Skeletal muscle tissue (tissue), 4 donors: Measurements from ENCODE around the gene MSANTD1. TPM values are rescaled to one million over a fixed set of nuclear protein-coding genes. Genes with fewer than 3 reads are reported as not detected.

Source experiments
- H3K27ac ChIP-seq: one replicate; pipeline ENCODE4 v1.7.0; 2013; ENCODE audit warnings: mild to moderate bottlenecking, low read depth, low read length, inconsistent platforms
- H3K27me3 ChIP-seq, 3 donors: one replicate each; pipeline ENCODE4 v1.7.0; 2013; ENCODE audit warnings: low read length in 3 of 3; ENCODE audit not compliant: control insufficient read depth in 3 of 3, insufficient read depth in 3 of 3
- H3K36me3 ChIP-seq, 3 donors: one replicate each; pipeline ENCODE4 v1.7.0; 2013; ENCODE audit warnings: low read length in 3 of 3; ENCODE audit not compliant: control insufficient read depth in 3 of 3, insufficient read depth in 3 of 3
- H3K4me1 ChIP-seq, 3 donors: one replicate each; pipeline ENCODE4 v1.7.0; 2013; ENCODE audit warnings: low read length in 3 of 3, mild to moderate bottlenecking in 3 of 3; ENCODE audit not compliant: control insufficient read depth in 3 of 3, insufficient read depth in 3 of 3
- H3K4me3 ChIP-seq, 3 donors: one replicate each; pipeline ENCODE4 v1.7.0; 2013; ENCODE audit warnings: low read length in 3 of 3
- H3K9ac ChIP-seq, 3 donors: one replicate each; pipeline ENCODE4 v1.7.0; 2013; ENCODE audit warnings: low read length in 3 of 3, mild to moderate bottlenecking in 3 of 3, moderate library complexity in 2 of 3, low read depth in 1 of 3
- H3K9me3 ChIP-seq, 3 donors: one replicate each; pipeline ENCODE4 v1.7.0; 2013; ENCODE audit warnings: low read length in 3 of 3; ENCODE audit not compliant: control insufficient read depth in 3 of 3
- total RNA-seq: library from RNA; depleted of rRNA; stranded (reverse); fragments of >200 nt; gene quantifications from one replicate; pipeline ENCODE4 v1.2.3, GENCODE V29; 2014
- donor health status: Osteomylitis.

Gene MSANTD1
- total RNA-seq, 1 donor from 2014 or later: 1.0 TPM

DNA sequence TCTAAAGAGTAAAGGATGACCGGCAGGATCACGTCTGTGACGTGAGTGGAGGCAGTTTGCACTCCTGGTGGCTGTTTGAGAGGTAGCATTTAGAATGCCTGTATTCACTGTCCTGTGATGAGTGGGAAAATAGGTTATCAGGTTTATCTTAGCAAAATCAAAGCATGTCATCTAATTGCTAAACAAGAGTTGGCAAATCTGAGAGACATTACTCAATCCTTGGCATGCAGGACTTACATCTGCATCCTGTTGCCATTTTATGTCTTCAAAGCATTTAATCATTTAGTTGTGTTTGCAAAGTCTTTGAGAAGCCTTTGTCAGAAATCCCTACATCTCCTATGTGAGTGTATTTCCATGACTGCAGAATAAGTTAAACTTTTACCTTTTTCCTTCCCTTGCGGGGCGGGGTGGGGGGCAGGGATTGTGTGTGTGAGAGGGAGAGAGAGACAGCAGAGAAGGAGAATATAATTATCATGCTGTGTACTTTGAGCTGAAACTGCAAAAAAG is 41.4 kb upstream of the MSANTD1 start:
- H3K4me3 ChIP-seq: no peak overlapping the region
- H3K36me3 ChIP-seq: peaks cover 41 to 46% (median 45%) of the 10 kb centered on the region in 3 donors
- H3K27me3 ChIP-seq: no peaks in the 10 kb centered on the region
- no peak overlapping the region for H3K9ac ChIP-seq
- H3K4me1 ChIP-seq: peaks cover 12 to 18% (median 15%) of the 10 kb centered on the region in 3 donors
- H3K27ac ChIP-seq: no peak overlapping the region
- no peaks in the 10 kb centered on the region for H3K9me3 ChIP-seq

DNA sequence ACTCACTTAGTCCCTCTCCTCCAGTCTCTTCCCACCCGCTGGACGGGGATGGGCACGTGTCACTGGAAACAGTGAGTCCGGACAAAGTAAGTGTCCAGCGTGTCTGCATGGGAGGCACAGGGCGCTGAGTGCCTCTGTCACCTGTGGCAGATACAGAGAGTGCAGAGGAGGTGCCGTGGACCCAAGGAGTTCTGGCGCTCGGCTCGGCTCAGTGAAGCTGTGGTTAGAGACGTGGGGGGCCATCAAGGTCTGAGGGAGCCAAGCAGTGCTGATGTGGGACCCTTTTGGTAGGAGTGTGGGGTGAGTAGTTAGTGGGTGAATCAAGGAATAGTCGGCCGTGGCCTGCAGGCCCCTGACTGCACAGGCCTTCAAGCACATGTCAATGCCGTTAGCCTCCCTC is 40.1 kb upstream of the MSANTD1 start:
- H3K4me1 ChIP-seq: peaks cover 3 to 8% (median 6%) of the 10 kb centered on the region in 3 donors
- no peaks in the 10 kb centered on the region for H3K9me3 ChIP-seq
- H3K27me3 ChIP-seq: no peaks in the 10 kb centered on the region
- H3K36me3 ChIP-seq: peaks cover 53 to 59% (median 57%) of the 10 kb centered on the region in 3 donors
- no peak overlapping the region for H3K9ac ChIP-seq
- H3K4me3 ChIP-seq: no peak overlapping the region
- no peak overlapping the region for H3K27ac ChIP-seq

GRCh38 chr4:3209551-3210325 is 39.2 kb upstream of the MSANTD1 start:
- Histone ChIP-seq H3K4me1 (peaks cover 0 to under 1% (median 0%) of the 10 kb centered on the region in 3 donors), H3K27me3 (no peaks in the 10 kb centered on the region), H3K36me3 (peaks cover 60 to 63% (median 61%) of the 10 kb centered on the region in 3 donors), H3K9me3 (no peaks in the 10 kb centered on the region), H3K27ac (no peak overlapping the region), H3K4me3 (no peak overlapping the region), H3K9ac (no peak overlapping the region)

DNA sequence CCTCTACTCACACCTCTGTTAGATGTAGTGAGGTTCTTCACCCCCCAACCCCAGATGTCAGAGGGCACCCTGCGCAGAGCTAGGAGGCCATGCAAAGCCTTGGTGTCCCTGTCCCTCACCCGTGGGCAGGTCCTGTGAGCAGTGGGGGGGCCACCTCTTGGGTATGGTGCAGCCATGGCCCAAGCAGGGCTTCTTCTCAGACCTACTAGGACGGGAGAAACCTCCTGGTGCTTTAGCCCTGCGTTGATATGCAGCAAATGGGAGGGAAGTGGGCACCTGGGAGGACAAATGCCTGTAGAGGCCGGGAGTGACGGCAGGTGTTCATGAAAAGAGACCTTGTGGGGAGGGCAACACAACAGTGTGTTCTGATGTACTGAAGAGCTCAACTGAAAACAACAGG is 38.5 kb upstream of the MSANTD1 start:
- no peak overlapping the region for H3K27ac ChIP-seq
- H3K9ac ChIP-seq: no peak overlapping the region
- no peaks in the 10 kb centered on the region for H3K9me3 ChIP-seq
- H3K4me3 ChIP-seq: no peak overlapping the region
- no peaks in the 10 kb centered on the region for H3K4me1 ChIP-seq
- H3K27me3 ChIP-seq: no peaks in the 10 kb centered on the region
- peaks cover 66 to 70% (median 68%) of the 10 kb centered on the region in 3 donors for H3K36me3 ChIP-seq

DNA sequence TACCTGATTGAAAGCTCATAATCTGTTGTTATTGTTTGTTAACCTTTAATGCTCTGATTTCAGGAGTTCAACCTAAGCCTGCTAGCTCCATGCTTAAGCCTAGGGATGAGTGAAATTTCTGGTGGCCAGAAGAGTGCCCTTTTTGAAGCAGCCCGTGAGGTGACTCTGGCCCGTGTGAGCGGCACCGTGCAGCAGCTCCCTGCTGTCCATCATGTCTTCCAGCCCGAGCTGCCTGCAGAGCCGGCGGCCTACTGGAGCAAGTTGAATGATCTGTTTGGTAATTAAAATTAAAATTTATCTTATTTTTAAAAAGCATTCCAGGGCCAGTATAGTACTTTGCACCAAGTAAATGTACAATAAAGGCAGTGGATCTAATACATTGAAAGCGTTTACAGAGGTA is 37.1 kb upstream of the MSANTD1 start:
- H3K27me3 ChIP-seq: no peaks in the 10 kb centered on the region
- H3K27ac ChIP-seq: no peak overlapping the region
- H3K4me1 ChIP-seq: no peaks in the 10 kb centered on the region
- H3K9ac ChIP-seq: no peak overlapping the region
- H3K9me3 ChIP-seq: no peaks in the 10 kb centered on the region
- H3K4me3 ChIP-seq: no peak overlapping the region
- peaks cover 66 to 78% (median 73%) of the 10 kb centered on the region in 3 donors for H3K36me3 ChIP-seq

- Histone ChIP-seq H3K27ac (no peak overlapping the region), H3K27me3 (no peaks in the 10 kb centered on the region), H3K36me3 (peaks cover 66 to 78% (median 72%) of the 10 kb centered on the region in 3 donors), H3K9ac (no peak overlapping the region), H3K9me3 (no peaks in the 10 kb centered on the region), H3K4me3 (no peak overlapping the region), H3K4me1 (no peaks in the 10 kb centered on the region)
Observed at GRCh38 chr4:3212391-3213105, 36.4 kb upstream of the MSANTD1 start.

DNA sequence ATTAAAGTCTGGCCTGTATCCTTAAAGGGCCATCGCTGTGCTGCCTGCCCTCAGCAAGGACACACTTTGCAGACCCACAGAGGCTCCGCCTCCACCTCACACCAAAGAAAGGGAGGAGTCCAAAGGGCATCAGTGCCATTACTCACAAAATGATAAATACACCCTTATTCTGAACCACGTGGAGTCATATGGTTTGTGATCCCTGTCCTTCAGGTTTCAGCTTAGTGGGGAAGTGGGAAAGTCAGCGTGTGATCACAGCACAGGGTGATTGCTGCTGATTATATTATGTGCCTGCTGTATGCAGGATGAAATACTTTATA is 35.9 kb upstream of the MSANTD1 start:
- peaks cover 70 to 79% (median 76%) of the 10 kb centered on the region in 3 donors for H3K36me3 ChIP-seq
- H3K27ac ChIP-seq: no peak overlapping the region
- no peaks in the 10 kb centered on the region for H3K9me3 ChIP-seq

GRCh38 chr4:3213661-3214250 is 35.2 kb upstream of the MSANTD1 start:
- H3K4me3 ChIP-seq: no peak overlapping the region
- peaks cover 71 to 80% (median 76%) of the 10 kb centered on the region in 3 donors for H3K36me3 ChIP-seq
- no peak overlapping the region for H3K9ac ChIP-seq
- no peak overlapping the region for H3K27ac ChIP-seq
- H3K27me3 ChIP-seq: no peaks in the 10 kb centered on the region
- H3K4me1 ChIP-seq: no peaks in the 10 kb centered on the region
- H3K9me3 ChIP-seq: no peaks in the 10 kb centered on the region

More for the DNA sequence above, 35.9 kb upstream of the MSANTD1 start:
- Histone ChIP-seq H3K4me3 (no peak overlapping the region), H3K9ac (no peak overlapping the region), H3K27me3 (no peaks in the 10 kb centered on the region), H3K4me1 (no peaks in the 10 kb centered on the region)

DNA sequence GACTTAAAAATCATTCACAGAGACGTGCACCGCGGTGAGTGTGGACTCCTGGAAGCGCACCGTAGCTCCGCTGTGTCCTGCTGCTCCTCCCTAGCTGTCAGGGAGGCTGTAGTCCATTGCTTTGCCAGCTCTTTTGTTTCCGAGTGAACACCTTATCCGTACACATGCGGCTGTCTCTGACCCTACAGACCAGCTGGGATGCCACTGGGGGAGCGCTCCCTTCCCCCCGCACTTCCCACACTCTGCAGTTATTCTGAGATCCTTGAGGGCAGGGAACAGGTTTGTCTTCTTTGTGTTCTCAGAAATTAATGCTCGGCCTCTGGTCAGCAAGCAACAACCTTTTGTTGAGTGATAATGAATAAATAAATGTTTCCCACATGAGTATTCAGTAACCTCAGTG is 33.7 kb upstream of the MSANTD1 start:
- H3K36me3 ChIP-seq: peaks cover 66 to 72% (median 71%) of the 10 kb centered on the region in 3 donors
- H3K27ac ChIP-seq: no peak overlapping the region

GRCh38 chr4:3215733-3216132 is 33.2 kb upstream of the MSANTD1 start:
- H3K27ac ChIP-seq: no peak overlapping the region
- H3K9ac ChIP-seq: no peak overlapping the region
- no peak overlapping the region for H3K4me3 ChIP-seq
- H3K36me3 ChIP-seq: peaks cover 64 to 71% (median 70%) of the 10 kb centered on the region in 3 donors
- H3K4me1 ChIP-seq: peaks cover 8 to 17% (median 11%) of the 10 kb centered on the region in 3 donors
- no peaks in the 10 kb centered on the region for H3K27me3 ChIP-seq
- H3K9me3 ChIP-seq: no peaks in the 10 kb centered on the region

More for the DNA sequence above, 33.7 kb upstream of the MSANTD1 start:
- no peak overlapping the region for H3K4me3 ChIP-seq
- no peak overlapping the region for H3K9ac ChIP-seq
- peaks cover 3 to 12% (median 6%) of the 10 kb centered on the region in 3 donors for H3K4me1 ChIP-seq
- H3K9me3 ChIP-seq: no peaks in the 10 kb centered on the region
- H3K27me3 ChIP-seq: no peaks in the 10 kb centered on the region
